Pons (tissue), 1 donor: Measurements from ENCODE around the gene OFD1.
"Not testable (repeated sequence)": the region's sequence is repeated elsewhere in the genome, so short reads cannot be mapped to it uniquely, and the experiment has no call there.

Experiments used
- DNase-seq: peaks from one replicate; pipeline ENCODE4 v3.0.0-alpha.2; 2016; ENCODE audit warnings: low spot score

Gene OFD1

GRCh38 chrX:13702111-13702789 is 32.3 kb upstream of the OFD1 start:
- no peak for DNase-seq

- no peak for DNase-seq
Observed at GRCh38 chrX:13703135-13703534, 31.4 kb upstream of the OFD1 start.

GRCh38 chrX:13703589-13703988 is 31.0 kb upstream of the OFD1 start:
- DNase-seq = no peak

- DNase-seq = no peak
Observed at GRCh38 chrX:13711141-13711540, 23.4 kb upstream of the OFD1 start.

GRCh38 chrX:13716455-13716854 is 18.1 kb upstream of the OFD1 start:
- DNase-seq = no peak

- no peak for DNase-seq
Observed at GRCh38 chrX:13716905-13717304, 17.6 kb upstream of the OFD1 start.

GRCh38 chrX:13717700-13718472 is 16.7 kb upstream of the OFD1 start:
- DNase-seq = no peak

- no peak for DNase-seq
Observed at GRCh38 chrX:13719192-13719856, 15.2 kb upstream of the OFD1 start.

- no peak for DNase-seq
Observed at GRCh38 chrX:13721371-13721770, 13.2 kb upstream of the OFD1 start.

GRCh38 chrX:13721819-13722519 is 12.6 kb upstream of the OFD1 start:
- peak; percentile 65 for DNase-seq

- not testable (repeated sequence) for DNase-seq
Observed at GRCh38 chrX:13724878-13725277, 9.7 kb upstream of the OFD1 start.

GRCh38 chrX:13726583-13726982 is 8.0 kb upstream of the OFD1 start:
- DNase-seq = not testable (repeated sequence)

GRCh38 chrX:13730523-13730922 is 4.0 kb upstream of the OFD1 start:
- not testable (repeated sequence) for DNase-seq

GRCh38 chrX:13732246-13733067 is 2.1 kb upstream of the OFD1 start:
- DNase-seq = no peak

GRCh38 chrX:13733506-13733905 is 1.0 kb upstream of the OFD1 start:
- no peak for DNase-seq

- DNase-seq = no peak
Observed at GRCh38 chrX:13741695-13742094, 7.1 kb downstream of the OFD1 start.

GRCh38 chrX:13742397-13743176 is 8.0 kb downstream of the OFD1 start:
- no peak for DNase-seq

- DNase-seq = peak; percentile 73
Observed at GRCh38 chrX:13747836-13748235, 13.3 kb downstream of the OFD1 start.

GRCh38 chrX:13748486-13748885 is 13.9 kb downstream of the OFD1 start:
- DNase-seq = no peak

GRCh38 chrX:13750204-13750603 is 15.7 kb downstream of the OFD1 start:
- no peak for DNase-seq

- no peak for DNase-seq
Observed at GRCh38 chrX:13750812-13751211, 16.3 kb downstream of the OFD1 start.
